Head of caudate nucleus (tissue), 42 donors: ENCODE data around the gene LEP.
A peak's percentile ranks its signal among the peaks of the same experiment; 100 is the strongest.
"Not testable (repeated sequence)": the region's sequence is repeated elsewhere in the genome, so short reads cannot be mapped to it uniquely, and the experiment has no call there.

Experiments used
- DNase-seq, 42 donors: peaks; one replicate each; pipeline versions ENCODE4 v3.0.0 to v3.0.0-alpha.2; 2020 to 2021; ENCODE audit warnings: mixed read lengths in 7 of 42
- intact Hi-C: fragments of 100-400 bp; cut with DNase I; formaldehyde crosslinking; loops from one replicate; pipeline ENCODE4 v1.15.0; 2022

The LEP gene

GRCh38 chr7:128235471-128235870 lies 5.6 kb upstream of the LEP start:
- intact Hi-C loops, result no loop called here
- peak in 18 of 42 donors; percentile 5 to 38 (median 20) for DNase-seq

GRCh38 chr7:128236924-128237586 lies 4.0 kb upstream of the LEP start:
- DNase-seq, result no peak
- intact Hi-C loops, result no loop called here

- intact Hi-C loops, DNase-seq: not testable (repeated sequence)
These were observed 1.9 kb upstream of the LEP start for GRCh38 chr7:128239146-128239545.

GRCh38 chr7:128242661-128243060 lies 1.6 kb downstream of the LEP start:
- intact Hi-C loops, result no loop called here
- DNase-seq, result no peak

- intact Hi-C loops, result no loop called here
- DNase-seq, result no peak
These were observed 2.2 kb downstream of the LEP start for GRCh38 chr7:128243273-128243672.

GRCh38 chr7:128244861-128245260 lies 3.8 kb downstream of the LEP start:
- no peak for DNase-seq
- intact Hi-C loops, result no loop called here

GRCh38 chr7:128247108-128247507 lies 6.0 kb downstream of the LEP start:
- no peak for DNase-seq
- intact Hi-C loops, result no loop called here

GRCh38 chr7:128247640-128248194 lies 6.6 kb downstream of the LEP start:
- DNase-seq, result no peak
- intact Hi-C loops, result no loop called here

- intact Hi-C loops, result no loop called here
- no peak for DNase-seq
These were observed 10.3 kb downstream of the LEP start for GRCh38 chr7:128251337-128251736.

GRCh38 chr7:128253701-128254100 lies 12.6 kb downstream of the LEP start:
- no peak for DNase-seq
- intact Hi-C loops, result no loop called here

- peak in 1 of 42 donors; percentile 9 for DNase-seq
- intact Hi-C loops, result no loop called here
These were observed 13.4 kb downstream of the LEP start for GRCh38 chr7:128254470-128254869.

GRCh38 chr7:128255271-128255670 lies 14.2 kb downstream of the LEP start:
- intact Hi-C loops, result no loop called here
- no peak for DNase-seq

- DNase-seq, result peak in 1 of 42 donors; percentile 31
These were observed 16.4 kb downstream of the LEP start for GRCh38 chr7:128257458-128257857.

GRCh38 chr7:128259131-128260061 lies 18.3 kb downstream of the LEP start:
- intact Hi-C loops, result no loop called here
- peak in 1 of 42 donors; percentile 21 for DNase-seq

More at GRCh38 chr7:128257458-128257857, 16.4 kb downstream of the LEP start:
- intact Hi-C loops, result no loop called here

- intact Hi-C loops, result no loop called here
- DNase-seq, result peak in 1 of 42 donors; percentile 33
These were observed 19.2 kb downstream of the LEP start for GRCh38 chr7:128260069-128260795.

- intact Hi-C loops, result no loop called here
- DNase-seq, result no peak
These were observed 21.4 kb downstream of the LEP start for GRCh38 chr7:128262273-128263028.

GRCh38 chr7:128263420-128263819 lies 22.3 kb downstream of the LEP start:
- intact Hi-C loops, result no loop called here
- DNase-seq, result no peak

GRCh38 chr7:128264477-128264876 lies 23.4 kb downstream of the LEP start:
- DNase-seq, result no peak
- intact Hi-C loops, result no loop called here
